HUDEP-2 (cell line): ENCODE measurements around the gene BRMS1.
A peak's percentile ranks its signal among the peaks of the same experiment; 100 is the strongest.

Source experiments
- DNase-seq, 76 experiments: peaks; one replicate each; lab custom pipeline; 2025; ENCODE audit not compliant: unreplicated experiment in 76 of 76; lab: John Stamatoyannopoulos, UW

The BRMS1 gene

DNA sequence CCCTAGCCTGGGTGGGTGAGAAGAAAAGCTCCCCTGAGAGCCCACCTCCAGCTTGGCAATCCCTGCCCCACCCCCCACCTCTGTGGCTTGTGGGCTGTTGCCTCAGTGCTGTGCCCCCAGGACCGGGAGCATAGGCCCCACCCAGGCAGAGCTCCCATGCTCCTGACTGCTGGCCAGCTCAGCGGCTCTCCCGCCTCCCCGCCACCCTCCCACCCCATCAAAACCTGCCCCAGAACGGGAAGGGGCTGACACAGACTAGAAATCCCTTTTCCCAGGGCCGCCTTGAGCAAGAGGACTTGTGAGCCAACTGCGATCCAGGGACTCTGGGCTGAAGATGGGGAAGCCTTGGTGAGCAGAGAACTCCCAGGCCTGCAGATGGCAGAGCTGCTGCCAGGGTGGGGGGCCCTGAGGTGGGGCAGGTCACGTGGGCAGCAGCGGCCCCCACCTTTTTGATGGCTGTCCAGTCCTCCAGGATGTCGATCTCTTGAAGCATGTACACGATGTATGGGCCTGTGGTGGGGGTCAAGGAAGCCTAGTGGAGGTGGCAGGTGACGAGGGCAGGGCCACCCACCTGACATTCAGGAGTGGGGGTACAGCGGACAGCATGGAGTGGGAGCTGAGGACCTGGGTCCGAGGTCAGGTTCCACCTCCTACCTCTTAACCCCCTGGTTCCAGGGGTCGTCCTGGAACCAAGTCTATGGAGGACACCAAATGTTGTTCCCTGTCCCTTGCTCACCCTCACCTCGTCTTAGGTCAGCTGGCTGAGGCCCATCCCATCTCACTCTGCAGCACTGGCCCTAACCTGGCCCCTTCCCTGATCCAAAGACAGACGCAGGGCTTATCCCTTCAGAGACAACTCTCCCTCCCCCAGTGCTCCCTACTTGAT lies 6.4 kb downstream of the BRMS1 start:
- DNase-seq: no peak

DNA sequence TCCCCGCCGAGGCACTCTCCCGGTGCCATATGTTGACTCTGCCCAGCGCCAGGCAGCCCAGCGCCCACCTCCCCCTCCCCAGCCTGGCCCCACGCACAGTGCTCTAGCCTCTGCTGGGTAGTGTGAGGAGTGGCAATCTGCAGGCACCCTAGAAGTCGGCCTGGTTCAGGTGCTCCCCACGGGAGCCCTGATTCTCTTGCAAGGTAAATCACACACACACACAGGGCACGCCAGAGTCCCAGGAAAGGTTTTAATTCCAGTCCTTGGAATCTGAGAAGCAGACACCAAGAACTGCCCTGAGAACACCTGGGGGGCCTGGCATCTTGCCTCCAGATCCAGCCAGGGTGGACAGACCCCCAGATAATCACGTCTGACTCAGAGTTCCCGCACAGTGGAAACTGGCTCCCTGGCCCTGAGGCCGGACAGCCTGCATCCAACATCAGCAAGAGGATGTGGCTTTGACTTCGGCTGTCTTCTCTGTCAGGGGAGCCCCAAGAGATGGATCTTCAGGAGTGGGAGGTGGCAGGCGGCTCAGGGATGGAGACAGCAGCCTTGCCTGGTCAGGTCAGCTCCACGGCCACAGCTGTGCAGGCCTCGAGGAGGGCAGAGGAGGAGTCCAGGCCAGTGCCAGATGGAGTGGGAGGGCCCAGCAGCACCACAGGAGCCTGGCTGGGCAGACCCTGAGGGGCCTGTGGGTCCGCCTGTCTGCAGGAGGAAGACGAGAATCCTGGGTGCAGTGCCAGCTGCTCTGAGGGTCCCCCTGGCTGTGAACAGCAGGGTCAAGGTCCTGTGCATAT lies 7.6 kb downstream of the BRMS1 start:
- no peak for DNase-seq

DNA sequence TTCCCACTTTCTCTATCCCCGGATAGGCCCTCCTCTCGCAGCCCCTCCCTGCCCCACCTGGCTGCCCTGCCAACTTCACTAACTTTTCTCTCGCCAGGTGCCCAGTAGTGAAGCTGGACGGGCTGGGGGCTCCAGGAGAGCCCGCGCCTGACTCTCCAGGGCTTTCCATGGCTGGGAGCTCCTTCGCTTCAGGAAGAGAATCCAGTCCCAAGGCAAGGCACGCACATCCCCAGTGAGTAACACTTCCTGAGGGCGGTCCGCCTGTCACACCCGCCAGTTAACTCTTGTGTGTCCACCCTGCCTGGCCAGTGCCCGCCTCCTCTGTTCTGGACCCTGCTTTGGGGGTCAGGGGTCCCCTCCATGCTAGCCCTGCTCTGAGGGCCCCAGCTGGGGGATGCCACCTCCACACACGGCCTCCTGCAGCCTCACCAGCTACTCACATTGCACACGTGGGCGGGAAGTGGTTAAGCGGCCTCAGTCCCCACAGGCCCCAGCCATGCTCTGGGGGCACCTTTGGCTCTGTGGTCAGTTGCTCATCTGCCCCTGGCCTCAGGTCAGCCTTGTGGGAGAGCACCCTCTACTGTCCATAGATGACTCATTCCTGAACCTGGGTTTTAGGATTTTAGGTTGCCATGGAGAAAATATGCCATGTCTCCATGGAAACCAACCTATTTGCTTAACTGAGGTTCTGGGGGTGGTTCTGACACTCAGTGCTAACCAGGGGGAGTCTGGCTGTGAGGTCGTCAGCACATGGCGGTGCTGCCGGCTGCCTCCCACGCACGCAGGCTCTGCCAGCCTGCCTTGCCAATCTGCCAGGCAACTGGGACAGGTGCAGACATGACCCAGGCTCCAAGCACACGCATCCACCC lies 8.4 kb downstream of the BRMS1 start, which contains the start of gene RIN1:
RIN1 (minus strand) TSS at position 201 of the 869 bp plus-strand sequence; CDS start at position 169, 32 bp downstream.
- DNase-seq: peak in 8 of 76 experiments; percentile 12 to 46 (median 24)

DNA sequence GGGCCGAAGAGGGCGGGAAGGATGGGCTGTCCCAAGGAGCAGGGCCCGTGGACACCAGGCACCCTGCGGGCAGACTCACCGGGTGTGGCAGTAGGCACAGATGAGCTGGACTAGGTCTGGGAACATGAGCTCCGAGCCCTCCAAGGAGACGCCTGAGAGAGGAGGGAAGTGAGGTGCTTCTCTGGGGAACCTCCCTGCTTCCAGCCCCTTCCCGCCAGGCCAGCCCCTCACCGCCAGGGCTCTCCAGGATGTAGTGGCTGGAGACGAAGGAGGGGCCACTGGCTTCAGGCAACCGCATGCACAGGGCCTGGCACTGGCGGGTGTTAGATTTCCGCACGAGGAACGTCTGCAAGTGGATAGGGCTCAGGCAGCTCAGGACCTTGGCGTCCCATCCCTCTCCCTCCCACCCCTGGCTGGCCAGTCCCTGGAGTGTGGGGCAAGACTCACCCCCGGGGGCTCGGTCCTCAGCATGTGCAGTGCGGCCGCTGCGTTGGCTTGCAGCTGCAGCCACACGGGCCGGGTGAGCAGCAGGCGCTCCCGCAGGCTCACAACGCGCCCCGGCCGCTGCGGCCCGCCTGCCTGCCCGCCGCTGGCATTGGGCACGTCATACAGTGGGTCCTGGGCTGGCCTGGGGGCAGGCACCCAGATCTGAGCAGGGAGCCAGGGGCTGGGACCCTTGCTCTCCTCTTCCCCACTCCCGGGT lies 9.2 kb downstream of the BRMS1 start:
- DNase-seq: no peak

DNA sequence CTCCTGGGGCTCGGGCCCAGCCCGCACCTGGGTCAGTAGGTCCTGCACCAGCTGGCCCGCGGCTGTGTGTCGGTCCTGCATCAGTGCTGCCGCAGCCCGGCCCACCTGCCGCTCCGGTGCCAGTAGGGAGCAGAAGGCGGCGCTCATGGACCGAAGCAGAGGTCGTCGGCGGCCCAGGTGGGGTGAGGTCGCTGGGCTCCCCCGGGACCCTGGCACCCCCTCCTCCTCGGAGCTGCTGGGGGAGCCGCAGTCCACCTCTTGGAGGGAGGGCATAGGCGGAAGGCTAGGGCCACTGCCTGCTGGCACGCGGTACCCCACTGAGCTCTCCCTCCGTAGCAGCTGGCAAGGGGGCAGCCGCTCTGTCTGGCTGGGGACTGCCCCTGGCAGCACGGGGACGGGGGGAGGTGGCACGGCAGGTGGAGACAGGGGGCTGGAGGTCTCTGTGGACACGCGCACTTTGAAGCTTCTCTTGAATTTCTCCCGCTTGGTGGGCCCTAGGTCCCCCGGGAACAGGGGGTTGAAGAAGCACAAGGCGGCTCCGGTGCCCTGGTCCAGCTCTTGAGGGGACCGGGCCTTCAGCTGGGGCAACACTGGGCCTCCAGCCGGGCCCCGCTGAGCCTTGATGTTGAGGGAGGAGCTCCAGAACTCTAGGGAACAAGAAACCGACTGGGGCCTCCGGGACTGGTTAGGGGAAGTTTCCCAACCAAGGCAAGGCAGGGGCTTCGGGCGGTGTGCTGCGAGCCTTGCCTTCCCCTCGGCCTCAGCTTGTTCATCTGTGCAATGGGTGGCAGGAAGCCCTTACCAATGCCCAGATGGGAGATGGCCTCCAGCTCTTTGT lies 10.1 kb downstream of the BRMS1 start:
- no peak for DNase-seq

DNA sequence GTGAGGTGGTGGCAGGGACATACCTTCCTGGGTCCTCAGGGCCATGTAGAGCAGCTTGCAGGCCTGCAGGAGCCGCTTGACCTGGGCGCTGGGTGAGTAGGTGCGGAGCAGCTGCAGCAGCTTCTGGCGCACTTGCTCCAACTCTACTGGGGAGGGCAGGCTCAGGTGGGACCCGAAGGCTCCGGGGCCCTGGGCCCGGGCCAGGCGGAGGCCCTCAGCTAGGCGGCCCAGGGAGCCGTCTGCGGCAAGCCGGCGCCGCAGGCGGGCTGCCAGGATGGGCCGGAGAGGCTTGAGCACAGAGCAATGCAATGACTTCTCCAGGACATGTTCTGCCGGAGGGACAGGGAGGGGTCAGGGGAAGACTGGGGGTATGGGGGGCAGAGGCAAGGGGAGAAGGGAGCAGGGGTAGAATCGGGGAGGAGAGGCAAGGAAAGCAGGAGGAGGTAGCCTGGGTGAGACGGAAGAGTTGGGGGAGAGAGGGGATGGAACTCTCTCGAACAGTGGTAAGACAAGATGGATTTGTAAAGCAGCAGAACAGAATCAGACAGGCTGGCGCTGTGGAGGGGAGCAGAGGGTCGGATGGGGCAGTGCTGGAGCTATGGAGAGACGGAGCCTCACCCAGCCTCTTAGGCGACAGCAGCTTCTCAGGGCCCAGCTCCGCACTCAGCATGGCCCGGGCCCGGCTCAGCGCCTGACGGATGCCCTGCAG lies 10.9 kb downstream of the BRMS1 start:
- DNase-seq: no peak

DNA sequence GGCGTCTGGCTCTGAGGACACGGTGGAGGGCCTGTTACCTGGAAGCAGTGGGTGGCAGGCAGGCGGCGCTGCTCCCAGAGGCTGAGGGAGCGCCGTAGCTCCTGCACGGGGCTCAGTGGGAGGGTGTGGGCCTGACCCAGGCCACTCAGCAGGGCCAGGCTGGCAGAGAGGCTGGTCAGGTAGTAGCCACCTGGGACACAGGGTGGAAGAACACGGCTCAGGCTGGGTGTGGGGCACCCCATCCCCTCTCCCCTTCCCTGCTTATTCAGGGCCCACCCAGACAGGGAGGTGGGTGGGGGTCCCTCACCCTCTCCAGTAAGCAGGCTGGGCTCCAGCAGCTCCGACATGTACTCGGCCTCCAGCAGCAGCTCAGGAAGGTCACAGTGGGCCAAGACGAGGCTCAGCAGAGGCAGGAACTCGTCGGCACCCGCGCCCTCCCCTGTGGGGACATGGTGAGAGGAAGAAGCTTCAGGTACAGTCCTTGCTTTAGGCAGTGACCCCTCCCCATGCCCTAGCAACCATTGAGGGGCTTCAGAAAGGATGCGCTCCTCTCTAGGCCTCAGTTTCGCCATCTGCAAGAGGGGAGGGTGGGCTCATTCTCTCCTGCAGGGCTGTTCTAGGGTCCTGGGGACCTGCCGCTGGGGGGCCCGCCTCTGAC lies 11.6 kb downstream of the BRMS1 start:
- no peak for DNase-seq

DNA sequence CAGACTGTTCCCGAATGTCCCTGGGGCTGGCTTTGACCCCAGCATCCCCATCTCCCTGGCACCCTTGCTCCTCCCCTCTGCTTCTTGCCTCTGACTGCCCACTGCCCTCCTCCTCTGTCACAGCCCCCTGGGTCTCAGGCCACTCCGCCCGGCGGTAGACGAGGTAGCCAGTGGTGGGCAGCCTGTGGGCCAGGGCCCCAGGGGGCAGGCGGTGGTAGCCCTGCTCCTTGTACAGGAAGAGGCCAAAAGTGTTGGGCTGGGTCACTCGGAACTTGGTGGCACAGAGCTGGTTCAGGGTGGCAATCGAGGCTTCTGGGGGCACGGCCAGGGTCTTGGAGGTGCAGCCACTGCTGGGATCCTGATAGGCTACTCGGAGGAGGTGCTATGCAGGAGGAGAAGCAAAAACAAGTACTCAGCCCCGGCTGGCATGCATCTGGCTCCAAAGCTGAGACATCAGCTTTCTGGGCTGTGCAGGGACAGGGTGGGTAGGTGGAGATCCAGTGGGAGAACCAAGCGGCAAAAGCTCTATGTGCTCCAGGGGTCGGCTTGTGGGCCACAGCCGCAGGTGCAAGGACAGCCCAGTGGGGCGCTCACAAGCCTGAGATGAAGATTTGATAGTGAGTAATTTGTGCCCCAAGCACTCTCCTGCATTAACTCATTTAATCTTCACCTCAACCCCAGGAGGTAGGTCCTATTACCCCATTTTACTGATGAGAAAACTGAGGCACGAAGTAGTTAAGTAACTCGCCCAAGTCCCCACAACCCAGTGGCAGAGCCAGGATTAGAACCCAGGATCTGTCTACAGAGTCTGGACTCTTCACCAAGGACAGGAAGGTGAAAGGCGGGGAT lies 12.3 kb downstream of the BRMS1 start:
- DNase-seq: no peak

DNA sequence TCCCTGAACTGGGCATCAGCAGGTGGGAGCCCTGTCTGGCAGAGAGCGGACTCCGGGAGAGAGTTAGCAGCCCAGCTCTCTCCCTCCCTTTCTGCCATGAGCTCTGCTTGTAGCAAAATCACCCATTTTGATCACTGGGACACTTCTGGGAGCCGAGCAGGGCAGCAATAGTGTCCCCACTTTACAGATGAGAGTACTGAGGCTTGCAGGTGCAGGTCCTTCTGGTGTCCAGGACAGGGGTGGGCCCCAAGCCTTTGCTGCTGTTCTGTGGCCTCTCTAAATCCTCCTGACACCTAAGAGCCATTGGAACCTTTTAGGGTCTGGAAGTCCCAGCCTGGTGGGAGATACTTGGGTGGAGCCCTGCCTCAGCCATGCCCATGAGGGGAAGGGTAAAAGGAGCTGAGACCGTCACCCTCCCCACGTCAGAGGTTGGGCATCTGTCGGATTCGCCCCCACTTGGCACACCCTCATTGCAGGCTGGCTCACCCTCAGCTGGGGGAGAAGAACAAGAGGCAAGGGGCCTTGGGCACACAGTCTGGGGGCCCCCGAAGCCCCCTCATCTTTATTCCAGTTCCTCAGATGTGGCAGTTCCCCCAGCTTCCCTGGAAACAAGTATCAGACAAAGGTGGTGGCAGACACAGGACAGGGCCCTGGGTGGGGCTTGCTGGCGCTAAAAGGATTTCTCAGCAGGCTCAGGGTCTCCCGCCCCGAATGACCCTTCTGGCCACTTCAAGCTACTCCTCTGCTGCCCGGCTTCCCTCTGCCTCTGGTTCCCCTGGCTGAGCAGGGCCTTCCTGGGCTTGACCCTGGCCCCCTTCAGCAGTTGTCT lies 13.1 kb downstream of the BRMS1 start:
- no peak for DNase-seq

DNA sequence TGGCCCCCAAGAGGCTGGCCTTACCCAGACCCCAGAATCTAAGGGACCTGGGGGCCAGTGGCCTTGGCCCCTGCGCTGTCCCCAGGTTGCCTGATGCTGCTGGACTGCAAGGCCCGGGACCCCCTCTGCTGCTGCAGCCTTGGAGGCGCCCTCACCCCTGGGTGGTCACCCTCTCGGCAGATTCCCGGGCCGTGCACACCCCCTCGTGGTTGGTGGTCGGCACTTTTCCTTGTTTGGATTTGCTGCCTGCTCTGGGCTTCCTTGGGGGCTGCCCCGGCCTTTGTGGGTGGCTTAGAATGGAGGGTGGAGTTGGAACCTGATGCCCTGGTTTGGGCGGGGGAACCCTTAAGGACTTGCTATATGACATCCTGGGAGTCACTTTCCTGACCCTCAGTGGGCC lies 14.0 kb downstream of the BRMS1 start:
- no peak for DNase-seq

DNA sequence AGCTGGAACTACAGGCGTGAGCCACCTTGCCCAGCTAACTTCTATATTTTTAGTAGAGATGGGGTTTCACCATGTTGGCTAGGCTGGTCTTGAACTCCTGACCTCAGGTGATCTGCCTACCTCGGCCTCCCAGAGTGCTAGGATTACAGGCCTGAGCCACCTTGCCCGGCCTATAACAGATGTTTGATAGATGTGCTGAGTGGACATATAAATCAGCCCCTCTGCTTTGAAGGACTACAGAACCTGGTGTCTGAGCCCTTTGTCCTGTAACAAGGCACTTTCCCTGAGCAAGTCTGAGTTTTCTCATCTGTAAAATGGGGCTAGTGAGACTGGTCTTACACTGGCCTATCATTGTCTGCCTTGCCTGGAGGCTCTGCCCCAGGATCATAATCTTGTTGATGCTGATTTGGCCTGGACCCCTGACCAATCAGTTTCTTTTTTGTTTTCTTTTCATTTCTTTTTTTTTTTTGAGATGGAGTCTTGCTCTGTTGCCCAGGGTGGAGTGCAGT lies 15.7 kb downstream of the BRMS1 start:
- DNase-seq: no peak

DNA sequence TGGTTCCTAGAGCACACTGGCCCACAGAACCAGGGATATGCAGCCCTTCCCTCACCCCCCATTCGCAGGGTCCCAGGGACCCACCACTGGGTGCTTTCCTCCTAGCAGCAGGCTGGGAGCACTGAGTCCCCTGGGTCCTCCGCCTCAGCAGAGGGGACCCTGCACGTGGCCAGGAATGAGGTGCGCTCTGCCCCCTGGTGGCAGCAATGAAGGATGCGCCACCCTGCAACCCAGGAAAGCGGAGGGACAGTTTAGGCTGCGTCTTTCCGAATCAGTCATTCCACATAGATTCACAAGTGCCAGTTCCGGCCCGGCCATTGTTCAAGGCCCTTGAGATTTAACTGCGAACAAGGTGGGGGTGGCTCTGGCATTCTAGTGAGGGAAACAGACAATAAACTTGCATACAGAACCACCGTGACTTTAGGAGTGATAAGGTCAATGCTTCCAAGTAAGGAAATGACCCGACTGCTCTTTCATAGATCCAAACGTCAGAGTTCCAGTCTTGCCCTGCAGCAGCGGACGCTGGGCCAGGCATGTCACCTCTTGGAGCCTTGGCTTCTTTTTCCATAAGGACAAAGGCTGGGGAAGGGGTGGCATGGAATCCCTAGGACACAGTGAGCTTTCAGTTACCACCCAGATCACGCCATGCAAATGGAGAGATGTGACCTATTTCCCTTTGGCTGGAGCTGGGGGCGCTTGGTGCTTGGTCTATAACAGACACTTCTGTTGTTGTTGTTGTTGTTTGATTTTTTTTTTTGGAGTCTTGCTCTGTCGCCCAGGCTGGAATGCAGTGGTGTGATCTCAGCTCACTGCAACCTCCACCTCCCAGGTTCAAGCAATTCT lies 16.4 kb downstream of the BRMS1 start:
- DNase-seq: peak in 73 of 76 experiments; percentile 15 to 79 (median 60)

DNA sequence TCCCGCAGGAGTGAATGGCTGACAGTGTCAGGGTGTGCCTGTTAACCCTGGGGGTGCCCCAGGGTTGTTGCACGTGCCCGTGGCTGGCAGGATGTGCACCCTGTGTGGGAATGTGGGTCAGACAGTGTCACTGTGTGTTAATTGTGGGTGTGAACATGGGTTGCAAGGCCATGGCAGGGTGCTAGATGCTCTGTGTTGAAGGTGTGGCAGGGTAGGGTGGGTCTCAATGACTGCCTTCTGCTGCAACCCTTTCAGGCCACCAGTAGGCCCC lies 16.9 kb downstream of the BRMS1 start:
- no peak for DNase-seq

DNA sequence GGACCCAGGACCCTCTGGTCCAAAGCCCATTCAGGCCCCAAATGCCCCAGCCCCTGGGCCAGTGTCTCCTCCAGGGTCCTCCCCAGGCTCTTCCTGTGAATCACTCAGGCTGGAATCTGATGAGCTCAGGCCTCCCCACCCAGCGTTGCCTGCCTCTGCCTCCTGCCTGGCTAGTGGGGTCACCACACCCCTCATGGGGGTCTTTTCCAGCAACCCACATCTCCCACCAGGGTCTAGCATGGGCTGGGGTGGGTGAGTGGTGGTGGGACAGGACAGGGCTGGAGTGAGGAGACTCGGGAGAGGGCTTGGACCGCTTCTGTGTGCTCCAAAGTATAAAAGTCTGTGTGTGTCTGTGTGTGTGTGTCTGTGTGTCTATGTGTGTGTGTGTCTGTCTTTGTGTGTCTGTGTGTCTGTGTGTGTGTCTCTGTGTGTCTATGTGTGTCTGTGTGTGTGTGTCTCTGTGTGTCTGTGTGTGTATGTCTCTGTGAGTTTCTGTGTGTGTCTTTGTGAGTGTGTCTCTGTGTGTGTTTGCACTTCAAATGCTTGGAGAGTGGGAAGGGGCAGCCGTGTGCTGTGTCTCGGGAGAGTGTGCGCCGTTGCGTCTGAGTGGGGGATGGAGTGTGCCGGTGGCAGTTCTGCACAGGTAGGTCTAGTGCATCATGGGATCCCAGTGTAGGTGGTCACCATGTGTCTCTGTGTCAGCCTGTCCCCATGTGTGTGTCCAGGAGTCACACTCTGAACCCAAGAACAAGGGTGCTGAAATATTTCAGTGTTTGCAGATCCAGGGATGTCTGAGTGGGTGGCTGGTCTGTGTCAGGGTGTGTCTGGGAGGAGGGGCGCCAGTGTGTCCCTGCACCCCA lies 17.5 kb downstream of the BRMS1 start:
- DNase-seq: no peak
